ENCODE results near the gene CFI. TPM values are rescaled to one million over a fixed set of nuclear protein-coding genes. Genes with fewer than 3 reads are reported as not detected.
A peak's percentile ranks its signal among the peaks of the same experiment; 100 is the strongest.

The CFI gene
- total and polyA plus RNA-seq, 8 donors, result 13.0 to 84.9 (median 30.7) TPM

GRCh38 chr4:109764376-109764775, 37.4 kb downstream of the CFI start:
- DNase-seq (peak in 2 of 6 donors; percentile 20 to 52), FAIRE-seq (no peak), ATAC-seq (peak; percentile 73 to 95 (median 86))
- H3K27me3 ChIP-seq, result no peaks in the 10 kb centered on the region
- TF ChIP-seq, protein P1, sequence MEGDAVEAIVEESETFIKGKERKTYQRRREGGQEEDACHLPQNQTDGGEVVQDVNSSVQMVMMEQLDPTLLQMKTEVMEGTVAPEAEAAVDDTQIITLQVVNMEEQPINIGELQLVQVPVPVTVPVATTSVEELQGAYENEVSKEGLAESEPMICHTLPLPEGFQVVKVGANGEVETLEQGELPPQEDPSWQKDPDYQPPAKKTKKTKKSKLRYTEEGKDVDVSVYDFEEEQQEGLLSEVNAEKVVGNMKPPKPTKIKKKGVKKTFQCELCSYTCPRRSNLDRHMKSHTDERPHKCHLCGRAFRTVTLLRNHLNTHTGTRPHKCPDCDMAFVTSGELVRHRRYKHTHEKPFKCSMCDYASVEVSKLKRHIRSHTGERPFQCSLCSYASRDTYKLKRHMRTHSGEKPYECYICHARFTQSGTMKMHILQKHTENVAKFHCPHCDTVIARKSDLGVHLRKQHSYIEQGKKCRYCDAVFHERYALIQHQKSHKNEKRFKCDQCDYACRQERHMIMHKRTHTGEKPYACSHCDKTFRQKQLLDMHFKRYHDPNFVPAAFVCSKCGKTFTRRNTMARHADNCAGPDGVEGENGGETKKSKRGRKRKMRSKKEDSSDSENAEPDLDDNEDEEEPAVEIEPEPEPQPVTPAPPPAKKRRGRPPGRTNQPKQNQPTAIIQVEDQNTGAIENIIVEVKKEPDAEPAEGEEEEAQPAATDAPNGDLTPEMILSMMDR (IDR thresholded peaks at IDR 0.05), result no peak
- intact Hi-C loops (cut with DNase I), result no loop called here
- no peak overlapping the region for H3K4me3 ChIP-seq
- H3K27ac ChIP-seq, result peak overlapping the region in 2 of 4 donors; percentile 17 to 33
- H3K36me3 ChIP-seq, result no peaks in the 10 kb centered on the region
- 32 to 33% methylated on average over 2 of the region's 2 CpGs for WGBS, 2 donors
- peaks cover 11 to 24% (median 11%) of the 10 kb centered on the region in 3 donors for H3K4me1 ChIP-seq
- H3K9me3 ChIP-seq, result no peaks in the 10 kb centered on the region

GRCh38 chr4:109760682-109761081, 41.1 kb downstream of the CFI start:
- FAIRE-seq, result no peak
- TF ChIP-seq, protein P1 (IDR thresholded peaks at IDR 0.05), result no peak
- DNase-seq, result no peak
- Histone ChIP-seq H3K36me3 (no peaks in the 10 kb centered on the region), H3K4me1 (peaks cover 11 to 24% (median 11%) of the 10 kb centered on the region in 3 donors), H3K27me3 (no peaks in the 10 kb centered on the region), H3K9me3 (no peaks in the 10 kb centered on the region), H3K4me3 (no peak overlapping the region), H3K27ac (no peak overlapping the region)
- no peak for ATAC-seq
- 65 to 76% methylated on average over 2 of the region's 2 CpGs for WGBS, 2 donors
- intact Hi-C loops (cut with DNase I), result no loop called here

DNA sequence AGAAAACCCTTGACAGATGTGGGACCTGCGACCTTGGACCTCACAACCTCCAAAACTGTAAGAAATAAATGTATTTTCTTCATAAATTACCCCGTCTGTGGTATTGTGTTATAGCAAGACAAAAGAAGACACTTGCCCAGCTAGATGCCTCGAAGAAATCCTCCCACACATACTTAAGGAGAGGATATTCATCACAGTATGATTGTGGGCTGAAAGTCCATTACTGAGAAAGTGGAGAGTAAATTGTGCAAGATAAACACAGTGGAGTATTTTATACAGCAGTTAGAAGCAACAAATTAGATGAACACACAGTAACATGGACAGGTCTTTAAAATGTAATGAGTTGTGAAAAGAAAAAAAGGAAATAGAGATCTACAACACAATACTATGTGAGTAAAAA, 46.1 kb downstream of the CFI start:
- 81 to 91% methylated on average over 3 of the region's 3 CpGs for WGBS, 2 donors
- Histone ChIP-seq H3K4me3 (no peak overlapping the region), H3K4me1 (no peaks in the 10 kb centered on the region), H3K27me3 (no peaks in the 10 kb centered on the region), H3K36me3 (no peaks in the 10 kb centered on the region), H3K27ac (no peak overlapping the region), H3K9me3 (no peaks in the 10 kb centered on the region)
- TF ChIP-seq, protein P1 (IDR thresholded peaks at IDR 0.05), result no peak
- intact Hi-C loops (cut with DNase I), result no loop called here
- no peak for FAIRE-seq
- DNase-seq, result no peak
- ATAC-seq, result no peak

GRCh38 chr4:109754093-109754857, 47.5 kb downstream of the CFI start:
- peak in 1 of 4 donors; percentile 40 for ATAC-seq

More at GRCh38 chr4:109754093-109754857, 47.5 kb downstream of the CFI start:
- intact Hi-C loops (cut with DNase I), result no loop called here
- peaks cover 1 to 5% (median 5%) of the 10 kb centered on the region in 3 donors for H3K4me1 ChIP-seq
- whole genome bisulfite sequencing, 2 donors, result 82 to 85% methylated on average over 7 of the region's 7 CpGs
- H3K27me3 ChIP-seq, result no peaks in the 10 kb centered on the region
- no peak overlapping the region for H3K27ac ChIP-seq
- no peak for DNase-seq
- no peaks in the 10 kb centered on the region for H3K9me3 ChIP-seq
- no peaks in the 10 kb centered on the region for H3K36me3 ChIP-seq
- no peak for FAIRE-seq
- TF ChIP-seq, protein P1 (IDR thresholded peaks at IDR 0.05), result no peak
- no peak overlapping the region for H3K4me3 ChIP-seq

All from pancreas (tissue), 10 donors.